Endothelial cell (in vitro differentiated cells): ENCODE measurements around the gene SLCO1A2. TPM values are rescaled to one million over a fixed set of nuclear protein-coding genes. Genes with fewer than 3 reads are reported as not detected.

ENCODE experiments used
- DNase-seq: peaks from one replicate; pipeline ENCODE4 v3.0.0; 2021; ENCODE audit warnings: low spot score
- H3K27ac Mint-ChIP-seq: one replicate; pipeline ENCODE4 v1.8.0; 2021; ENCODE audit warnings: mixed read lengths, inconsistent platforms; ENCODE audit not compliant: unreplicated experiment
- H3K27me3 Mint-ChIP-seq: one replicate; pipeline ENCODE4 v1.8.0; 2021; ENCODE audit warnings: mild to moderate bottlenecking, moderate library complexity, mixed read lengths, inconsistent platforms; ENCODE audit not compliant: unreplicated experiment
- H3K36me3 Mint-ChIP-seq: one replicate; pipeline ENCODE4 v1.8.0; 2021; ENCODE audit warnings: mild to moderate bottlenecking, low read depth, mixed read lengths, inconsistent platforms; ENCODE audit not compliant: unreplicated experiment
- H3K4me1 Mint-ChIP-seq: one replicate; pipeline ENCODE4 v1.8.0; 2021; ENCODE audit warnings: mild to moderate bottlenecking, mixed read lengths, inconsistent platforms; ENCODE audit not compliant: unreplicated experiment
- H3K4me3 Mint-ChIP-seq: one replicate; pipeline ENCODE4 v1.8.0; 2021; ENCODE audit warnings: mild to moderate bottlenecking, mixed read lengths, inconsistent platforms; ENCODE audit not compliant: unreplicated experiment
- H3K9me3 Mint-ChIP-seq: one replicate; pipeline ENCODE4 v1.8.0; 2021; ENCODE audit warnings: mixed read lengths, inconsistent platforms; ENCODE audit not compliant: unreplicated experiment
- total RNA-seq: library from RNA; stranded (reverse); fragmentation: NEBNext Ultra II Directional; extraction: Animal tissue kit (Norgen Biotek cat#: 25700); gene quantifications from one replicate; pipeline ENCODE4 v1.2.1, GENCODE V29; 2021; ENCODE audit not compliant: unreplicated experiment
- TF ChIP-seq, protein P1 (sequence below): fragments of 200-600 bp; sonication (generic); IDR thresholded peaks from one replicate; pipeline ENCODE4 v1.5.0; 2021; ENCODE audit warnings: antibody characterized with exemption; ENCODE audit not compliant: unreplicated experiment

Gene SLCO1A2
- total RNA-seq, 1 donor from 2014 or later: 2.1 TPM

DNA sequence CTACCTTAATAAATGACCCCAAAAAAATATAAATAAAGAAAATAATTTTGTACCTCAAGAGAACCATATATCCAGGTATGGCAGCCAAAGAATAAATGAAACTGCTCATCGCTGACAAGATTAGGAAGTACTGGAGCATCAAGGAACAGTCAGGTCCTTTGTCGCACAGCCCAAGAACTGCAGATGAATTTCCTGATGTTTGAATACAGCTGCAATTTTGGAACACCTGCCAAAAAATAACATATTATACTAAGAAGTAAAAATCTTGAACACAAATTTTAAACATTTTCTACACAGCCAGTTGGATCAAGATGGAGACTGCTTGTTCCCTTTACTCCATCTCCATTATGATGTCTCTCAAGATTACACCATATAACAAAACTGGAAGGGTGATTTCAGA lies 42.6 kb downstream of the SLCO1A2 start:
- H3K27me3 Mint-ChIP-seq: no peaks in the 10 kb centered on the region
- H3K36me3 Mint-ChIP-seq: no peaks in the 10 kb centered on the region
- no peaks in the 10 kb centered on the region for H3K9me3 Mint-ChIP-seq
- no peaks in the 10 kb centered on the region for H3K4me1 Mint-ChIP-seq
- DNase-seq: no peak
- H3K27ac Mint-ChIP-seq: no peak overlapping the region
- TF ChIP-seq, protein P1, sequence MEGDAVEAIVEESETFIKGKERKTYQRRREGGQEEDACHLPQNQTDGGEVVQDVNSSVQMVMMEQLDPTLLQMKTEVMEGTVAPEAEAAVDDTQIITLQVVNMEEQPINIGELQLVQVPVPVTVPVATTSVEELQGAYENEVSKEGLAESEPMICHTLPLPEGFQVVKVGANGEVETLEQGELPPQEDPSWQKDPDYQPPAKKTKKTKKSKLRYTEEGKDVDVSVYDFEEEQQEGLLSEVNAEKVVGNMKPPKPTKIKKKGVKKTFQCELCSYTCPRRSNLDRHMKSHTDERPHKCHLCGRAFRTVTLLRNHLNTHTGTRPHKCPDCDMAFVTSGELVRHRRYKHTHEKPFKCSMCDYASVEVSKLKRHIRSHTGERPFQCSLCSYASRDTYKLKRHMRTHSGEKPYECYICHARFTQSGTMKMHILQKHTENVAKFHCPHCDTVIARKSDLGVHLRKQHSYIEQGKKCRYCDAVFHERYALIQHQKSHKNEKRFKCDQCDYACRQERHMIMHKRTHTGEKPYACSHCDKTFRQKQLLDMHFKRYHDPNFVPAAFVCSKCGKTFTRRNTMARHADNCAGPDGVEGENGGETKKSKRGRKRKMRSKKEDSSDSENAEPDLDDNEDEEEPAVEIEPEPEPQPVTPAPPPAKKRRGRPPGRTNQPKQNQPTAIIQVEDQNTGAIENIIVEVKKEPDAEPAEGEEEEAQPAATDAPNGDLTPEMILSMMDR: no peak
- H3K4me3 Mint-ChIP-seq: no peak overlapping the region

DNA sequence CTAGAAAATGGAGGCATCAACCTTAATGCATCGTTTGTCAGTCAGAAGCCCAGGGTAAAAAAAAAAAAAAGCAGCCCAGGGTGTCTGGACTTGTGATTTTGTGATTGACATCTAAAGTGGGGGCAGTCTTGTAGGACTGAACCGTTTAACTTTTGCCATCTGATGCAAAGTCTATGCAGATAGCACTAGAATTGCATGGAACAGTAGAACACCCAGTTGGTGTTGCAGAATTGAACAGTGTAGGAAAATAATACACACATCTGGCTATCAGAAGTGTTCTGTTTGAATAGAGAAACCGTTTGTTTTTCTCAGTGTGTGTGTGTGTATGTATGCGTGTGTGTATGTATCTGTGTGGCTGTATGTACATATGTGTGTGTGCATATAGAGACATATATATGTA lies 45.0 kb downstream of the SLCO1A2 start:
- Mint-ChIP-seq H3K4me1 (no peaks in the 10 kb centered on the region), H3K27me3 (no peaks in the 10 kb centered on the region), H3K27ac (no peak overlapping the region), H3K4me3 (no peak overlapping the region), H3K9me3 (no peaks in the 10 kb centered on the region), H3K36me3 (no peaks in the 10 kb centered on the region)
- DNase-seq: no peak
- TF ChIP-seq, protein P1: no peak

GRCh38 chr12:21276826-21277225 lies 57.9 kb downstream of the SLCO1A2 start:
- H3K27ac Mint-ChIP-seq: no peak overlapping the region
- TF ChIP-seq, protein P1: no peak
- H3K4me3 Mint-ChIP-seq: no peak overlapping the region
- no peaks in the 10 kb centered on the region for H3K36me3 Mint-ChIP-seq
- no peak for DNase-seq
- peaks cover 2% of the 10 kb centered on the region for H3K27me3 Mint-ChIP-seq
- H3K4me1 Mint-ChIP-seq: no peaks in the 10 kb centered on the region
- H3K9me3 Mint-ChIP-seq: no peaks in the 10 kb centered on the region

- Mint-ChIP-seq H3K36me3 (no peaks in the 10 kb centered on the region), H3K27me3 (no peaks in the 10 kb centered on the region), H3K4me1 (no peaks in the 10 kb centered on the region), H3K27ac (no peak overlapping the region), H3K4me3 (no peak overlapping the region), H3K9me3 (no peaks in the 10 kb centered on the region)
- no peak for DNase-seq
- TF ChIP-seq, protein P1: no peak
Observed at GRCh38 chr12:21265932-21266331, 68.8 kb downstream of the SLCO1A2 start.

GRCh38 chr12:21264232-21264631 lies 70.5 kb downstream of the SLCO1A2 start:
- Mint-ChIP-seq H3K9me3 (no peaks in the 10 kb centered on the region), H3K4me1 (no peaks in the 10 kb centered on the region), H3K4me3 (no peak overlapping the region), H3K36me3 (no peaks in the 10 kb centered on the region), H3K27ac (no peak overlapping the region), H3K27me3 (no peaks in the 10 kb centered on the region)
- TF ChIP-seq, protein P1: no peak
- no peak for DNase-seq
